GM23248 (cell line): Measurements from ENCODE around the gene TMEM196. TPM values are rescaled to one million over a fixed set of nuclear protein-coding genes. Genes with fewer than 3 reads are reported as not detected.

Source experiments
- DNase-seq: peaks from one replicate; pipeline ENCODE4 v3.0.0-alpha.2; 2015
- H2AFZ ChIP-seq: fragments of 200-600 bp; sonication (generic); 2 replicates; pipeline ENCODE4 v1.6.1; 2016; ENCODE audit warnings: antibody characterized with exemption
- H3F3A ChIP-seq: fragments of 200-600 bp; sonication (generic); 2 replicates; pipeline ENCODE4 v1.6.1; 2016; ENCODE audit warnings: mild to moderate bottlenecking, antibody characterized with exemption, mixed run types; ENCODE audit not compliant: insufficient read depth
- H3K27ac ChIP-seq: fragments of 200-600 bp; sonication (generic); 2 replicates; pipeline ENCODE4 v1.5.1; 2016; ENCODE audit warnings: mild to moderate bottlenecking
- H3K27me3 ChIP-seq: fragments of 200-600 bp; sonication (generic); replicated peaks from 2 replicates; pipeline ENCODE4 v1.6.1; 2016; ENCODE audit warnings: mild to moderate bottlenecking; ENCODE audit not compliant: insufficient read depth
- H3K36me3 ChIP-seq: fragments of 200-600 bp; sonication (generic); 2 replicates; pipeline ENCODE4 v1.6.1; 2016; ENCODE audit warnings: low read depth, mild to moderate bottlenecking
- H3K4me1 ChIP-seq: fragments of 200-600 bp; sonication (generic); 2 replicates; pipeline ENCODE4 v1.6.1; 2016; ENCODE audit warnings: mild to moderate bottlenecking; ENCODE audit not compliant: insufficient read depth
- H3K4me2 ChIP-seq: fragments of 200-600 bp; sonication (generic); one replicate; pipeline ENCODE4 v1.6.1; 2016; ENCODE audit warnings: mild to moderate bottlenecking; ENCODE audit not compliant: unreplicated experiment
- H3K4me3 ChIP-seq: fragments of 200-600 bp; sonication (generic); 2 replicates; pipeline ENCODE4 v1.5.1; 2016; ENCODE audit warnings: mild to moderate bottlenecking
- H3K79me2 ChIP-seq: fragments of 200-600 bp; sonication (generic); 2 replicates; pipeline ENCODE4 v1.6.1; 2016; ENCODE audit warnings: mild to moderate bottlenecking; ENCODE audit not compliant: insufficient read depth
- H3K9ac ChIP-seq: fragments of 200-600 bp; sonication (generic); 2 replicates; pipeline ENCODE4 v1.6.1; 2016; ENCODE audit warnings: mild to moderate bottlenecking
- H3K9me2 ChIP-seq: fragments of 200-600 bp; sonication (generic); 2 replicates; pipeline ENCODE4 v1.6.1; 2016; ENCODE audit warnings: mixed run types, mild to moderate bottlenecking, moderate library complexity; ENCODE audit not compliant: insufficient read depth
- H3K9me3 ChIP-seq: fragments of 200-600 bp; sonication (generic); one replicate; pipeline ENCODE4 v1.6.1; 2017; ENCODE audit warnings: low read depth
- H4K20me1 ChIP-seq: fragments of 200-600 bp; sonication (generic); 2 replicates; pipeline ENCODE4 v1.6.0; 2016; ENCODE audit not compliant: insufficient read depth
- EZH2 ChIP-seq: fragments of 200-600 bp; sonication (generic); IDR thresholded peaks from 2 replicates; pipeline ENCODE4 v1.6.1; 2018; ENCODE audit warnings: antibody characterized with exemption, mild to moderate bottlenecking; ENCODE audit not compliant: insufficient read depth, poor library complexity, severe bottlenecking
- EZH2phosphoT487 ChIP-seq: fragments of 200-600 bp; sonication (generic); IDR thresholded peaks from 2 replicates; pipeline ENCODE4 v1.6.1; 2018; ENCODE audit warnings: antibody characterized with exemption, moderate library complexity, mild to moderate bottlenecking, low read depth; ENCODE audit not compliant: insufficient read depth
- WGBS, 2 experiments: methylation state at CpG; one replicate each; pipeline ENCODE4 v1.1.6; 2015 to 2017; ENCODE audit warnings: low lambda C conversion rate in 2 of 2, low coverage in 1 of 2; ENCODE audit errors: missing lambda C conversion rate in 2 of 2; 5-methylcytosine and 5-hydroxymethylcytosine counted together
- in situ Hi-C: fragments of 300-500 bp; cut with MboI; formaldehyde crosslinking; loops from 2 replicates; pipeline ENCODE4 v1.15.0; 2020
- polyA plus RNA-seq: library from polyadenylated mRNA; unstranded; fragments of >200 nt; fragmentation: Nextera tagmentation; extraction: Ambion mirVana; gene quantifications from 2 replicates; pipeline ENCODE4 v1.2.1, GENCODE V29; 2016
- total RNA-seq: library from RNA; depleted of rRNA; stranded (reverse); fragments of >200 nt; shearing (Covaris generic); gene quantifications from 2 replicates; pipeline ENCODE4 v1.2.3, GENCODE V29; 2014

Gene TMEM196
- total and polyA plus RNA-seq, 2 experiments from 2014 or later, result not detected

DNA sequence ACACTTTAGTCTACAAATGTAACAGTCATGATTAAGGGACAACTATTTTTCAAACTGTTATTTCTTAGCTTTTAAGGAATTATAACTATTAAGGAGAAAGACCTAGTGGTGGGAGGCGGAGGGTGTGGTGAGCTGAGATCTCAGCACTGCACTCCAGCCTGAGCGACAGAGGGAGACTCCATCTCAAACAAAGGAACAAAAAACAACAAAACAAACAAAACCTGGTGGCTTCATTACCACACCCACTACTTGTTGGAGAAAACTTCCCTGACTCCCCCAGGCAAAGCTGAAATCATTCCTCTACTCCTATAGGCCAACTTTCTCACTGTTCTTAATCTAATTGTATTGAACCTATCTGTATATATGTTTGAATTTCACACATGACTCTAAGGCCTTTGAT, 67.8 kb downstream of the TMEM196 start:
- H3F3A ChIP-seq, result no peaks in the 10 kb centered on the region
- no peaks in the 10 kb centered on the region for H3K9me3 ChIP-seq
- H3K36me3 ChIP-seq, result peaks cover 9% of the 10 kb centered on the region; the same call in 1 of the 2 replicates
- no peak overlapping the region for H3K4me3 ChIP-seq
- H2AFZ ChIP-seq, result no peak overlapping the region
- no peak for DNase-seq
- H3K27ac ChIP-seq, result no peak overlapping the region
- peaks cover 30% of the 10 kb centered on the region for H3K4me1 ChIP-seq
- H3K79me2 ChIP-seq, result peaks cover 68% of the 10 kb centered on the region
- in situ Hi-C loops, result no loop called here
- no peak for TF ChIP-seq EZH2
- no peak for TF ChIP-seq EZH2phosphoT487
- H3K9ac ChIP-seq, result no peak overlapping the region
- no peaks in the 10 kb centered on the region for H3K27me3 ChIP-seq
- no peak overlapping the region for H3K4me2 ChIP-seq
- H3K9me2 ChIP-seq, result no peaks in the 10 kb centered on the region
- H4K20me1 ChIP-seq, result no peaks in the 10 kb centered on the region
- 45 to 62% methylated on average over 2 of the region's 2 CpGs for WGBS, 2 experiments

DNA sequence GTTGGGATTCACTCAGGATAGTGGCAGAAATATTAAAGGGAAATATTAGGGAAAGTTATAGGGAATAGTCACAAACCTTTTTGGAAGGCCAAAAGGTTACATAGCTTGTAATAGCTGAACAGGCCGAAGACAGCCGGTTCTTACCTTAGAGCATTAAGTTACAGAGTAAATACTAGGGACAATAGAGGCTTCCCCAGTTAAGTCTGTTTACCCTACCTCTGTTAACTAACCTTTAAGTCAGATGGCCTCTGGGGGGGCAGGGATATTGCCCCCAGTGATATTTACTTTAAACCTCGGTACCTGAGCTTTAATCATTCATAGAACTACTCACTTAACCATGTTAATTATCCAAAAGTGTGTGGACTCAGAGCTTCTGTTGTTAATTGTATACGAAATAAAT, 71.9 kb downstream of the TMEM196 start:
- no peak overlapping the region for H3K4me3 ChIP-seq
- TF ChIP-seq EZH2phosphoT487, result no peak
- TF ChIP-seq EZH2, result no peak
- H3K36me3 ChIP-seq, result peaks cover 23% of the 10 kb centered on the region
- H3K79me2 ChIP-seq, result peaks cover 50% of the 10 kb centered on the region
- no peaks in the 10 kb centered on the region for H3K27me3 ChIP-seq
- H4K20me1 ChIP-seq, result no peaks in the 10 kb centered on the region
- peaks cover 12% of the 10 kb centered on the region; the same call in 1 of the 2 replicates for H3K4me1 ChIP-seq
- H3K9ac ChIP-seq, result no peak overlapping the region
- no peaks in the 10 kb centered on the region for H3K9me3 ChIP-seq
- no peak overlapping the region for H3K27ac ChIP-seq
- H3F3A ChIP-seq, result no peaks in the 10 kb centered on the region
- in situ Hi-C loops, result no loop called here
- 86 to 88% methylated on average over 4 of the region's 4 CpGs for WGBS, 2 experiments
- H3K4me2 ChIP-seq, result no peak overlapping the region
- H3K9me2 ChIP-seq, result no peaks in the 10 kb centered on the region
- no peak overlapping the region for H2AFZ ChIP-seq
- no peak for DNase-seq

DNA sequence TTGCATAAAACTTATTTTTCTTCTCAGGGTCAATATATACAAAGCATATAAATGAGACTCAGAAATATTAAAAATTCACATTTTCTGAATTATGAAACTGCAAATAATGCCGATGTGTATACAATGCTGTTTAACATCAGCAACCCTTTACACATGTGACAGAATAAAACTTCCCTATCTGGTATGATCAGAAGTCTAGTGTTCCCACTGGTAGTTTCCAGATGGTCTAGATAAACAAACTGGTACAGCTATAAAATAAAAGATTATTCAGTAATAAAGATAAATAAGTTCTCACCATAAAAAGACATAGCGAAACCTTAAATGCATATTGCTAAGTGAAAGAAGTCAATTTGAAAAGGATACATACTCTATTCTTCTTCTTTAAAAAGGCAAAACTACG, 72.5 kb downstream of the TMEM196 start:
- in situ Hi-C loops, result no loop called here
- TF ChIP-seq EZH2 (no peak), EZH2phosphoT487 (no peak)
- 97 to 100% methylated on average over 3 of the region's 3 CpGs for WGBS, 2 experiments

DNA sequence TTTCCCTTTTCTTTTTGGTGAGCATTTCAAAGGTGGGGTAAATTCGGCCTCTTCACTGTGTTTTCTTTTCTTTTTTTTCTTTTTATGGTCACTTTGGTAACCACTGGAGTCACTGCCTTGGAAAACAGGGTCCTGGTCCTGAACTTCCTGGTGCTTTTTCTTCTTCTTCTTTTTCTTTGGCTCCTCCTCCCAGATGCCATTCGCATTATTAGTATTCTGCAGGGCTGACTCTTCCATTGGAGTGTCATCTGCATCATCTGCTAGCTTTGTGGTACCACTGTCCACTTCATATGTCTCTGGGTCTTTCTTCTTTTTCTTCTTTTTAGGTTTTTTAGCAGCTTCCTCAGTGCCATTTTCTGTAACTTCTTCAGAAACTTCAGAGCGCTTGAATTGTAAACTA, 75.1 kb downstream of the TMEM196 start:
- Histone ChIP-seq H3K9me3 (no peaks in the 10 kb centered on the region), H2AFZ (no peak overlapping the region), H4K20me1 (no peaks in the 10 kb centered on the region), H3K9me2 (no peaks in the 10 kb centered on the region), H3K4me3 (no peak overlapping the region), H3K9ac (no peak overlapping the region), H3K79me2 (peaks cover 19% of the 10 kb centered on the region), H3K36me3 (peaks cover 23% of the 10 kb centered on the region), H3K27ac (no peak overlapping the region), H3K27me3 (no peaks in the 10 kb centered on the region), H3K4me1 (no peaks in the 10 kb centered on the region; the same call in 1 of the 2 replicates), H3F3A (no peaks in the 10 kb centered on the region), H3K4me2 (no peak overlapping the region)
- TF ChIP-seq EZH2phosphoT487 (no peak), EZH2 (no peak)
- in situ Hi-C loops, result no loop called here
- no peak for DNase-seq
- 94% methylated on average over 3 of the region's 3 CpGs for WGBS, 2 experiments

More for the DNA sequence above, 72.5 kb downstream of the TMEM196 start:
- Histone ChIP-seq H3K9me2 (no peaks in the 10 kb centered on the region), H3K4me2 (no peak overlapping the region), H3K4me1 (peaks cover 7% of the 10 kb centered on the region; the same call in 1 of the 2 replicates), H4K20me1 (no peaks in the 10 kb centered on the region), H3K79me2 (peaks cover 45% of the 10 kb centered on the region), H3K4me3 (no peak overlapping the region), H3F3A (no peaks in the 10 kb centered on the region), H3K9me3 (no peaks in the 10 kb centered on the region), H3K36me3 (peaks cover 23% of the 10 kb centered on the region), H3K27me3 (no peaks in the 10 kb centered on the region), H3K9ac (no peak overlapping the region), H3K27ac (no peak overlapping the region), H2AFZ (no peak overlapping the region)
- DNase-seq, result no peak

DNA sequence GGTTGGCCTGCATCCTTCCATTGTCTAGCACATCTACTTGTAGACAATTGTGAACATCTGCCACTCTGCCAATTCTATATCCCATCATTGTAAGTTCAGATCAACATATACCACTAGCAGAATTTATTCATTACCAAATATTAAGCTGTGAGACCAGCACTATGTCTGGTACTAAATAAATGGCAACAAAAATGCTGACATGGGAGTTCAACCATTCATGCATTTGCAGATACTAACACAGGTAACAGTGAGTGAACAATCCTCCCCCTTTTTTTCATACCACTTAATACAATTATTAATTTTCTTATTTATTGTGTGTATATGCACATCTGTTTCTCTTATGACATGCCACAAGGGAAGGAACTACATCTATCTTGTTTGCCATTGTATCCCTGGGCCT, 76.5 kb downstream of the TMEM196 start:
- H2AFZ ChIP-seq, result no peak overlapping the region
- H3K9ac ChIP-seq, result no peak overlapping the region

More for the DNA sequence above, 76.5 kb downstream of the TMEM196 start:
- Histone ChIP-seq H3K4me2 (no peak overlapping the region), H3K4me3 (no peak overlapping the region), H3K9me2 (no peaks in the 10 kb centered on the region), H3K9me3 (no peaks in the 10 kb centered on the region), H3F3A (no peaks in the 10 kb centered on the region), H3K4me1 (no peaks in the 10 kb centered on the region; the same call in 1 of the 2 replicates), H3K27ac (no peak overlapping the region), H4K20me1 (no peaks in the 10 kb centered on the region), H3K27me3 (no peaks in the 10 kb centered on the region), H3K79me2 (peaks cover 7% of the 10 kb centered on the region; the same call in 1 of the 2 replicates), H3K36me3 (peaks cover 14% of the 10 kb centered on the region)
- no peak for DNase-seq
- in situ Hi-C loops, result no loop called here
- TF ChIP-seq EZH2, result no peak
- no peak for TF ChIP-seq EZH2phosphoT487
